IPS-20b (cell line): ENCODE measurements around the gene GNAL.
"Not testable (repeated sequence)": the region's sequence is repeated elsewhere in the genome, so short reads cannot be mapped to it uniquely, and the experiment has no call there.

Experiments
- H3K27ac ChIP-seq: one replicate; pipeline ENCODE4 v1.5.1; 2013; ENCODE audit warnings: low read length
- H3K27me3 ChIP-seq: 2 replicates; pipeline ENCODE4 v1.6.1; 2013; ENCODE audit warnings: mild to moderate bottlenecking, low read length, inconsistent platforms; ENCODE audit not compliant: insufficient read depth
- H3K36me3 ChIP-seq: 2 replicates; pipeline ENCODE4 v1.6.1; 2013; ENCODE audit warnings: low read depth, mild to moderate bottlenecking, inconsistent platforms, low read length, moderate library complexity; ENCODE audit not compliant: insufficient read depth
- H3K4me1 ChIP-seq: 2 replicates; pipeline ENCODE4 v1.6.1; 2013; ENCODE audit warnings: mild to moderate bottlenecking, control low read depth, inconsistent platforms, low read length, moderate library complexity; ENCODE audit not compliant: insufficient read depth
- H3K4me3 ChIP-seq: 2 replicates; pipeline ENCODE4 v1.5.1; 2013; ENCODE audit warnings: mild to moderate bottlenecking, low read length, inconsistent platforms
- H3K9ac ChIP-seq: 2 replicates; pipeline ENCODE4 v1.6.1; 2013; ENCODE audit warnings: low read depth, mild to moderate bottlenecking, inconsistent platforms, low read length, moderate library complexity
- H3K9me3 ChIP-seq: 2 replicates; pipeline ENCODE4 v1.6.1; 2013; ENCODE audit warnings: mild to moderate bottlenecking, low read depth, low read length, inconsistent platforms; ENCODE audit not compliant: insufficient read depth

Gene GNAL

GRCh38 chr18:11688972-11689668 lies at the start of gene GNAL:
GNAL (plus strand) TSS chr18:11689264; CDS start chr18:11689564, 300 bp downstream.
- no peaks in the 10 kb centered on the region for H3K9me3 ChIP-seq
- no peaks in the 10 kb centered on the region for H3K4me1 ChIP-seq
- H3K27ac ChIP-seq, result no peak within 1 kb of the TSS
- H3K4me3 ChIP-seq, result peak within 1 kb of the TSS; percentile 68
- H3K9ac ChIP-seq, result peak within 1 kb of the TSS; percentile 47; the same call in 1 of the 2 replicates
- H3K36me3 ChIP-seq, result no peaks in the 10 kb centered on the region
- H3K27me3 ChIP-seq, result peaks cover 25% of the 10 kb centered on the region

DNA sequence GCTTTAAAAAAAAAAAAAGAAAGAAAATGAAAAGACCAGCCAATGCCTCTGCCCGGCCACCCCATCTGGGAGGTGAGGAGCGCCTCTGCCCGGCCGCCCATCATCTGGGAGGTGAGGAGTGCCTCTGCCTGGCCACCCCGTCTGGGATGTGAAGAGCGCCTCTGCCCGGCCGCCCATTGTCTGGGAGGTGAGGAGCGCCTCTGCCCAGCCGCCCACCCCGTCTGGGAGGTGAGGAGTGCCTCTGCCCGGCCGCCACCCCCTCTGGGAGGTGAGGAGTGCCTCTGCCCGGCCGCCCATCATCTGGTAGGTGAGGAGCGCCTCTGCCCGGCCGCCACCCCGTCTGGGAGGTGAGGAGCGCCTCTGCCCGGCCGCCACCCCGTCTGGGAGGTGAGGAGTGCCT lies 41.8 kb upstream of the GNAL start:
- not testable (repeated sequence) for H3K9ac ChIP-seq, H3K4me1 ChIP-seq, H3K27ac ChIP-seq, H3K9me3 ChIP-seq, H3K36me3 ChIP-seq, H3K27me3 ChIP-seq, H3K4me3 ChIP-seq

DNA sequence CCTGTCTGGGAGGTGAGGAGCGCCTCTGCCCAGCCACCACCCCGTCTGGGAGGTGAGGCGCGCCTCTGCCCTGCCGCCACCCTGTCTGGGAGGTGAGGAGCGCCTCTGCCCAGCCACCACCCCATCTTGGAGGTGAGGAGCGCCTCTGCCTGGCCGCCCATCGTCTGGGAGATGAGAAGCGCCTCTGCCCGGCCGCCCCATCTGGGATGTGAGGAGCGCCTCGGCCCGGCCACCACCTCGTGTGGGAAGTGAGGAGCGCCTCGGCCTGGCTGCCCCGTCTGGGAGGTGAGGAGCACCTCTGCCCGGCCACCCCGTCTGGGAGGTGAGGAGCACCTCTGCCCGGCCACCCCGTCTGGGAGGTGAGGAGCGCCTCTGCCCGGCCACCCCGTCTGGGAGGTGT lies 41.3 kb upstream of the GNAL start:
- not testable (repeated sequence) for H3K9ac ChIP-seq, H3K27me3 ChIP-seq, H3K36me3 ChIP-seq, H3K27ac ChIP-seq, H3K4me3 ChIP-seq, H3K4me1 ChIP-seq, H3K9me3 ChIP-seq

DNA sequence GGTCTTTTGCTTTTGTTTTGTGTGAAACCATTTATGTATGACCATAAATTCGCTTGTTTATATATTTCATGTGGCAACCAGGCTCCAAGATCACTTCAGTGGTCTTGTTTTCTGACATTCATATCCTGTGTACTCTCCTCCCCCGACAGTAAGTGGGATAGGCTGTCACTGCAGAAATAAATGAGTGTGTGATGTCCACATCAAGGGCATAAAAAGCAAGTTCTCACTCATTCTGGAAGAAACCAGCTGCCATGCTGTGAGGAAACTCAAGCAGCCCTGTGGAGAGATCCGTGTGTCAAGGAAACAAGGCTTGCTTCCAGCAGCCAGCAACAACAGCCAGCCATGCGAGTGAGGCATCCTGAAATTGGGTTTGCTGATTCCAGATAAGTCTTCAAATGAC lies 39.2 kb upstream of the GNAL start:
- H3K27ac ChIP-seq, result no peak overlapping the region
- H3K36me3 ChIP-seq, result no peaks in the 10 kb centered on the region
- H3K4me3 ChIP-seq, result no peak overlapping the region
- H3K27me3 ChIP-seq, result peaks cover 12% of the 10 kb centered on the region
- peaks cover 7% of the 10 kb centered on the region for H3K9me3 ChIP-seq
- H3K4me1 ChIP-seq, result no peaks in the 10 kb centered on the region
- H3K9ac ChIP-seq, result no peak overlapping the region

DNA sequence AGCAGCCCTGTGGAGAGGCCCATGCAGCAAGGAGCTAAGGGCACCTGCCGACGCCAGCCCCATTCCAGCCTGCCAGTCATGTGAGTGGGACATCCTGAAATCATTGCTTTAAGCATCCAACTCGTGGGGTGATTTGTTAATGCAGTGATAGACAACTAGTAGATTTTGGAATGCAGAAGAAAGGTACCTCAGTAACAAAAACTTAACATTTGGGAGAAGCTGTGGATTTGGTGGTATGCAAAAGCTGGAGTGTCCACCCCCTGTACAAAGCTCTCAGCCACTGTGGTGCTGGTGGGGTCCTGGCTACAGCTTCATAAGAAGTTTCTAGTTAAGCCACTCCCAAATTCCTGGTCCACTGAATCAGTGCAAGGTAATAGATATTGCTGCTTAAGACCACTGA lies 37.2 kb upstream of the GNAL start:
- peaks cover 7% of the 10 kb centered on the region for H3K9me3 ChIP-seq
- H3K4me3 ChIP-seq, result no peak overlapping the region
- H3K4me1 ChIP-seq, result no peaks in the 10 kb centered on the region
- peaks cover 16% of the 10 kb centered on the region for H3K27me3 ChIP-seq
- H3K9ac ChIP-seq, result no peak overlapping the region
- H3K36me3 ChIP-seq, result no peaks in the 10 kb centered on the region
- no peak overlapping the region for H3K27ac ChIP-seq

DNA sequence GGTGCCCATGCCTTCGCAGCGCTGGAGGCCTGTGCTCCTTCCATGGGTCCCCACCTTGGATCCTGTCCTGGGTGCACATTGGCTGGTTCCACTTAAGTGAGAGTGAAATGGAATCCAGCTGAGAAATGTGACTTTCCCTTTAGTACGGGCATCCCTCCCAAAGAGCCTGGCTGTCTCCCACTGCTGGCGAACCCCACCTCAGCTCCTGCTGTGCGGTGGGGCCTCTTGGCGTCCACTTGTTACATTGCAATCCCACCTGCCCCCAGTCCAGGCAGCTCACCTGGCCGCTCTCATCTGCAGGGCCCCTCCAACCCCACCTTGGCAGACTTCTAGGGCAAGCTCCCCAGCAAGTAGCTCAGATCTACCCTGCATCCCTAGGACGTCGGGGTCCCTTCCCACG lies 35.5 kb upstream of the GNAL start:
- Histone ChIP-seq H3K27me3 (peaks cover 16% of the 10 kb centered on the region), H3K9ac (no peak overlapping the region), H3K4me3 (no peak overlapping the region), H3K36me3 (no peaks in the 10 kb centered on the region), H3K27ac (no peak overlapping the region), H3K4me1 (no peaks in the 10 kb centered on the region), H3K9me3 (peaks cover 5% of the 10 kb centered on the region)

GRCh38 chr18:11654736-11655605 lies 34.1 kb upstream of the GNAL start:
- H3K27ac ChIP-seq, result no peak overlapping the region
- peaks cover 16% of the 10 kb centered on the region for H3K27me3 ChIP-seq
- H3K9ac ChIP-seq, result no peak overlapping the region
- no peaks in the 10 kb centered on the region for H3K4me1 ChIP-seq
- H3K4me3 ChIP-seq, result peak overlapping the region; percentile 31; the same call in 1 of the 2 replicates
- H3K9me3 ChIP-seq, result no peaks in the 10 kb centered on the region
- no peaks in the 10 kb centered on the region for H3K36me3 ChIP-seq

DNA sequence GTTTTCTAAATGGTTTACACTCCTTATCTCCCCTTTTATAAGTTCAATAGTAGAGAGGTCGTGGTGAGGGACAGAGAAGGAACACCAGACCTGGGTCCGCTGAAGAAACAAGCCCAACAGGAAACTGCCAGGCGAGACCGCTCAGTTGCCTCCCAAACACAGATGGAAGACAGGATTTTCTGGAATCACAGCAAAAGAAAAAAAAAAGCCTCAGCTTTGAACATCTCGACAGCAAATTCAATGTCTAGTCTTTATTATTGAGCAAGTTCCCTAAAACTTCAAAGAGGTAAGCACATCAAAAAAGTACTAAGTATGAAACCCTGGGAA lies 33.5 kb upstream of the GNAL start:
- H3K36me3 ChIP-seq, result no peaks in the 10 kb centered on the region
- H3K4me3 ChIP-seq, result peak overlapping the region; percentile 31; the same call in 1 of the 2 replicates
- no peaks in the 10 kb centered on the region for H3K4me1 ChIP-seq
- H3K9ac ChIP-seq, result no peak overlapping the region
- peaks cover 16% of the 10 kb centered on the region for H3K27me3 ChIP-seq
- H3K9me3 ChIP-seq, result no peaks in the 10 kb centered on the region
- H3K27ac ChIP-seq, result no peak overlapping the region

- Histone ChIP-seq H3K9me3 (no peaks in the 10 kb centered on the region), H3K9ac (no peak overlapping the region), H3K27ac (no peak overlapping the region), H3K27me3 (peaks cover 16% of the 10 kb centered on the region), H3K36me3 (no peaks in the 10 kb centered on the region), H3K4me1 (no peaks in the 10 kb centered on the region), H3K4me3 (no peak overlapping the region)
Measured at GRCh38 chr18:11657152-11657551, 31.9 kb upstream of the GNAL start.

DNA sequence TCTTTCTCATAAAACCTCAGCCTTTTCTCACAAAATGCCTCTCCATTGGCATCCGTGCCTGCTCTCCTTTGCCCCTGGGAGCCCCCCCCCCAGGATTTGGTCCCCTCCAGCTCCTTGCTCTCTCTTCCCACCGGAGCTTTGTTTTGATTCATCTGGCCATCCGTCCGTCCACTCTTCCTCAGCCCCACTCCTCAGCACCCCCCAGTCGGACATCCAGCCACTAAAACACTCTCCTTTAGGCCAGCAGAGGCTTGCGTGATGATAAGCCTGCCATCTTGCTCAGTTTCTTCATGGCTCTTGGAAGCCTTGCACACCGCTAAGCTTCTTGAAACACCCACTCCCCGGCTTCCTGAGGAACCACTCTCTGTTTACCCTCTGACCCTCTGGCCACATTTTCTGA lies 31.5 kb upstream of the GNAL start:
- H3K27me3 ChIP-seq, result peaks cover 16% of the 10 kb centered on the region
- H3K4me1 ChIP-seq, result no peaks in the 10 kb centered on the region
- H3K9me3 ChIP-seq, result no peaks in the 10 kb centered on the region
- H3K9ac ChIP-seq, result no peak overlapping the region
- H3K4me3 ChIP-seq, result no peak overlapping the region
- no peak overlapping the region for H3K27ac ChIP-seq
- H3K36me3 ChIP-seq, result no peaks in the 10 kb centered on the region

- Histone ChIP-seq H3K27me3 (peaks cover 16% of the 10 kb centered on the region), H3K4me1 (no peaks in the 10 kb centered on the region), H3K27ac (no peak overlapping the region), H3K4me3 (no peak overlapping the region), H3K9me3 (no peaks in the 10 kb centered on the region), H3K9ac (no peak overlapping the region), H3K36me3 (no peaks in the 10 kb centered on the region)
Measured at GRCh38 chr18:11658019-11658418, 31.0 kb upstream of the GNAL start.

GRCh38 chr18:11658989-11659388 lies 30.1 kb upstream of the GNAL start:
- H3K9ac ChIP-seq, result no peak overlapping the region

More at GRCh38 chr18:11658989-11659388, 30.1 kb upstream of the GNAL start:
- Histone ChIP-seq H3K4me3 (no peak overlapping the region), H3K36me3 (no peaks in the 10 kb centered on the region), H3K27me3 (peaks cover 13% of the 10 kb centered on the region), H3K9me3 (no peaks in the 10 kb centered on the region), H3K27ac (no peak overlapping the region), H3K4me1 (no peaks in the 10 kb centered on the region)
